Measurements from ENCODE around the gene NUDT5.

Gene NUDT5

DNA sequence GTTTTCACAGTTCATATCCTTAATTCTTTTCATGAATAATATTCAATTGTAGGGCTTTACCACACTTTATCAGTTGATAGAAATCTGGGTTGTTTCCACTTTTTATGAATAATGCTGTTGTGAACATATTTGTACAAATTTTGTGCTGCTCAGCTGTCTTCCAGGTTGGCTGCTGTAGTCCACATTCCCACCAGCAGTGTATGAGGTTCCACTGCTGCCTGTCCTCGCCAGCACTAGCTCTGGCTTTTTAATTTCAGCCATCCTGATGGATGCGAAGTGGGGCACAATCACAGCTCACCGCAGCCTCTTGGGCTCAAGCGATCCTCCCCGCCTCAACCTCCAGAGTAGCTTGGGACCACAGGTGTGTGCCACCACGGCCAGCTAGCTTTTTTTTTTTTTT lies 32.8 kb downstream of the NUDT5 start:
- no peak for DNase-seq

DNA sequence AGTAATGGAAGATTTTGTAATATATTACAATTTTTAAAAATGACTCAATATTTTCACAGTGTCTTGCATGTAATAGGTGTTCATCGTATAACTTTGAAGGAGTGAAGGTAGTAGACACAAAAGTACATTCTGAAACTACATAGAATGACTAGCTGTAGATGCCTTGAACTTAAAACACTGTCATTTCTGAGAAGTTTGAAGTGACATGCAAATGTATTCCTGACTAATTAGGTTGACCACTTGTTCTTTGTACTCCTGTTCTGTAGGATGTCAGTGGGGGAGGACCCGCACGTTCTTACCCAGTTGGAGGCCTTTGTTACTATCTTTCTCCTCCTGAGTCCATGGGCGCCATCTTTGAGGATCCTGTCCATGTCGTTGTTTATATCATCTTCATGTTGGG lies 35.0 kb downstream of the NUDT5 start:
- no peak for DNase-seq

DNA sequence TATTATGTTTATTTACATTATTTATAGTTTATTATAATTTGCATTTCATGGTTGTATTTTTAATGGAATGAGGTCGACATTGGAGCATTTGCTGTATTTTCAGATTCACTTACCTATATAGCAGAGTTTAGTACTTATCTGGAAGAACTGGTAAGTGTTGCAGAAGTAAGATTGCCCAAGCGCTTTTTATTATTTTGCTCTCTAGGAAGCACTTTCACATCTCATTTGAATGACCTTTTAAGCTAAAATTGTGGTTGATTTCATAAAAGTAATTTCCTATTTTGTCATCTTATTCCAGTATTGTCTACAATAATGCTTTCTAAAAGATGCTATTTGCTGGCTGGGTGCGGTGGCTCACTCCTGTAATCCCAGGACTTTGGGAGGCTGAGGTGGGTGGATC lies 37.6 kb downstream of the NUDT5 start:
- no peak for DNase-seq

DNA sequence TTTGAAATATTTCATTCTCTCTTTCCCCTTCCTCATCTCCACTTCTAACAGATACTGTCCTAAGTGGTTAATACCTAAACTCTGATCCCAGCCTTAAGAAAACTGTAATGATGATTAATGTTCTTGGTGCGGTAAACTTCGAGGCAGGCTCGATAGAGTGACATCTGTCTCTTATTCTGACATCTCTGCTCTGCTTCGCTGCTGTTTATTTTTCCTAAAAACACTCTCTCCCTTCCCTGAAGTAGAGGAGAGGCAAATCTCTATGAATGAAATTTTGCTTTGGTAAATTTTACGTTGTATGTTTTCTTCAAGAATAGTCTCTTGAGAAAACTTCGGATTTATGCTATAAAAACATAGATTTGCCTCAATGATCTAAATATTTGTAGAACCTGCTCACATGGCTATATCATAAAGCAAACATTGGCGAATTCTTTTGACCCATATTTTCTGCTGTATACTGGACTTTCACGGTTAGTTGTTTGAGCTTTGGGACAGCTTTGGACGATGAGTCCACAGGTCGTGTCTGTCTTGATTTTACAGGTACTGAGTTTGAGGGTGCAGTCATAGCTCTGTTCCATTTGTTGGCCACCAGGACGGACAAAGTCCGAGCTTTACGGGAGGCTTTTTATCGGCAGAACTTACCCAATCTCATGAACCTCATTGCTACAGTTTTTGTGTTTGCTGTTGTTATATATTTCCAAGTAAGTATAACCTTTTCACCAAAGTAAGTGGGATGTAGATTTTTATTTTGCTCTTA lies 39.1 kb downstream of the NUDT5 start:
- no peak for DNase-seq

DNA sequence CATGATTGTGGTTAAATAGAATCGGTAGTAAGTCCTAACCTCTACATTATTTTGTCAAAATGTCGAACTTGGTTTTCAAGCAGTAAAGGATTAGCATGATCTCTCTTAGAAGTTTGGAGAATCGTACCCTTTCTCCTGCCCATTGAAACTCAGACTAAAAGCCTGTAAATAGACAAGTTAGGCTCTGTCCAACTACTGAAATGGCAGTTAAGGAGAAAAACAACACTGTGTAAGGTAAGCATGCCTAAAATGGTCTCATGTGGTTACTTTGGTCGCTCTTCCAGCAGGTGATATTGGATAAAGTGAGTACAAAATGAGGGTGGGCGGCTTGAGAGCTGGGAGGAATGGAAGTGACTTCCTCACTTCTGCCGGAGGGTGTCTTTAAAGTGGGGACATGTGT lies 41.2 kb downstream of the NUDT5 start:
- no peak for DNase-seq

DNA sequence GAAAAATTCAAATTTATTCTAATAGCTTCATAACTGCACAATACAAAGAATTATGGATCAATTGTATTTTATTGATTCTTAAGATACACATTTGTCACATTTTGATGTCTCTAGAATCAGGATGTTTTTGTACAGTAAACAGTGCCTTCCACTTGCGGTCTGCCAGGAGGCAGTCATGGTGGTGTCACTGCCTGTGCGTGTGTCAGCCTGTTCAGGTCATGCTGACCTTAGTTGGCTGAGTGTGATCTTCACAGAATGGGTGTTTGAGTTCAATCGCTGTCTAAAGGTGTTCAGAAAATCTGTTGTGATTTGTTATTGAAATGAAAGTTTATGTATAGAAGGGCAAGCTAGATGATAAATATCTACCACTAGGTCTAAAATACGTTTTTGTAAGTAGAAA lies 45.5 kb downstream of the NUDT5 start:
- DNase-seq = no peak

DNA sequence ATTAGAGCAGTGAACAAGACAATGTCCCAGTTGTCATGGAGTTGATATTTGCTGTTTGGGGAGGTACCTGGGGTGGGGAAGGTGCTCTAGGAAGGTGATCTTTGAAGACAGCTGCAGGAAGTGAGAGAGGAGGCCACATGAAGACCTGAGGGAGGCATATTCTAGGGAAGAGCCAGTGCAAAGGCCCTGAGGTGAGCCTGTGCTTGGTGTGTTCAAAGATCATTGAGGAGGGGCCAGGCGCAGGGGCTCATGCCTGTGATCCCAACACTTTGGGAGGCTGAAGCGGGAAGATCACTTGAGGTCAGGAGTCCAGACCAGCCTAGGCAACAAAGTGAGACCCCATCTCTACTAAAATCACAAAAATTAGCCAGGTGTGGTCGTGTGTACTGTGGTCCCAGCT lies 51.2 kb downstream of the NUDT5 start:
- DNase-seq = no peak

DNA sequence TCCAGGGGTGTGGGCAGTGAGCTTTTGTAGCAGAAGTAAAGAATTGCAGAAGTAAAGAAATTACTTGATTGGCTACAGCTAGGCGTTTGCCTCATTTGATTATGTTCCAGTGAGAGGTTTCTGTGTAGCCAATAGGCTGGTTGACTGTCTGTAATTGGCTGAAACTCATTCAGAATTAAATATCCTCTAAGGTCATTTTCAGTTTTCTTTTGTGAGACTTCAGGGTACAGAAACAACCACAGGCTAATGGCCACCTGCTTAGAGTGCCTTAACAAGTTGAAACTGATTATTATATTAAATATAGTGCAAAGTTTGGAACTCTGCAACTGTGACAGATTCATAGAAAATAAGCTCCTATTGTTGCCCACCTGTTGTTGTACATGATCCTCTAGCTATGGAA lies 55.7 kb downstream of the NUDT5 start:
- no peak for DNase-seq

DNA sequence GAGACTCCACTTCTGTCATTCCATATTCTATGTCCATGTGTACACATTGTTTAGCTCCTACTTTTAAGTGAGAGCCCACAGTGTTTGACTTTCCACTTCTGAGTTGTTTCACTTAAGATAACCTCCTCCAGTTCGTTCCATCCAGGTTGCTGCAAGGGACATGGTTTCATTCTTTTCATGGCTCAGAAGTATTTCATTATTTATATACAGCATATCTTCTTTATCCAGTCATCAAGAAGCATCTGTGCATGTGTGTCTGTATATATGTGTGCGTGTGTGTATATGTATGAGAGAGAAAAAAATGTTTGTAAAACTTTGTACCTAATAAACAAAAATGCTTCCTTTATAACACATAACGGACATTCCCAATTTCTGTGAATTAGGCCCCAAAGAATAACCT lies 60.1 kb downstream of the NUDT5 start:
- DNase-seq = no peak

DNA sequence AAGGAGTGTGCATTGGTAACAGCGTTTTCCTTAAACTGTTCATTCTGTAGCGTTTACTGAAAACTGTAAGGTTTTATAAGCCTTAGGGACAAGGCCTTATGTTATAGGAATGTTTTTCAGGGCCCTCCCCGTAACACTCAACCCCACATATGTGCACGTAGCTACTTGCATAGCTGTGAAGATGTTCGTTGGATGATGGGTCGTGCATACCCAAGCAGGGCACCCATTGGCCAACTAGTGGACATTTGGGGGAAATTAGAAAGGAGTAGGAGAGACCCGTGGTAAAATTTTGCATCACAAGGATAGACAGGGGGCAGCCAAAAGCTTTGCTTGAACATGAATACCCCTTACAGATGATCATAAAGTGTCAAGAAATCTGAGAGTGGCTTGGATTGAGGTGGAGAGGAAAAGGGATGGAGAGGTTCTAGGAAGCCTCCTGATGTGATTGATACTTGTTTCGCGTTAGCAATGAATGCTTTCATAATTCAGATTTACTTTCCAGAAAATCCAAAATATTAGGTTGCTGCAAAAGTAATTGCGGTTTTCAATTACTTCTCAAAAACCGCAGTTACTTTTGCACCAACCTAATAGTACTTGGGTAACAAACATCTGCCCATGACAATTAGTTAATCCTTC lies 65.3 kb downstream of the NUDT5 start:
- peak; percentile 41 for DNase-seq

DNA sequence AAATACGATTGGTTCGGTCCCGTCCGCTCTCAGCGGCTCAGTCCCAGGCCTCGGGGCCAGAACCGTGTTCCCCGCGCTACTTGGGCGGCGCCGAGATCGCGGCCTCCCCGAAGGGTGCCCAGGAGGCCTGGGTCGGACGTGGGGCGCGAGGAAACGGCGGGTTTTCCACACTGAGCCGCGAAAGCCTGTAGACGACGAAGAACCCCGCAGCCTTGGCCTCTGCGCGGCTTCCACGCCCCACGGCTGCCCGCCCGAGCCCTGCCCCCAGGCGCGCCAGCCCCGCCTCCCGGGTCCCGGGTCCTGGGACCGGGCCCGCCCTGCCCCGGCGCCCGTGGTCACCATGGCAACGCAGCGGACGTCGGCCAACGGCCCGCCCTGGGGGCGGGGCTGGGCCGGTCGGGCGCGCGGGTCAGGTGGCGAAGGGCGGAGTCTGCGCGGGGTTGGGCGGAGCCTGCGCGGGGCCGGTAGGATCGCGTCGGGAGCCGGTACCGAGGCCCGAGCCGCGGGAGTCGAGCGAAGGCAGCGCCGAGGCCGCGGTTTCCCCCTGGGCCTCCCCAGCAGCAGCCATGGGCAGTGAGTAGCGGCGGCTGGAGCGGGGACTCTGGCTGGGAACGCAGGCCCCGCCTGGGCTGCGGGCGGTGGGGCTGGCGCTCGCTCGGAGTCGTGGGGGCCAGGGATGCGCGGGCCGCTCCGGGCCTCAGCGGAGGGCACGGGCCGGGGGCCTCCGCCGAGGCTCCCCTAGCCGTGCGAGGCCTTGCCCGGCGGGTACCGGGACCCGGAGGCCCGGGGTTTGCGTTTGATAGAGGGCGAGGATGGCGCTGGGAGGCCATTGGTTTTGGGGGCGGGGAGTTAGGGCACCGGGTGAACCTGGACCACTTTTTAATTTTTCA lies 66.2 kb downstream of the NUDT5 start, which contains the start of gene SEC61A2:
Gene SEC61A2, plus strand, starts transcription at position 456 of the 890 bp plus-strand sequence. Its CDS starts 111 bp downstream, at position 567.
- DNase-seq = peak; percentile 99

DNA sequence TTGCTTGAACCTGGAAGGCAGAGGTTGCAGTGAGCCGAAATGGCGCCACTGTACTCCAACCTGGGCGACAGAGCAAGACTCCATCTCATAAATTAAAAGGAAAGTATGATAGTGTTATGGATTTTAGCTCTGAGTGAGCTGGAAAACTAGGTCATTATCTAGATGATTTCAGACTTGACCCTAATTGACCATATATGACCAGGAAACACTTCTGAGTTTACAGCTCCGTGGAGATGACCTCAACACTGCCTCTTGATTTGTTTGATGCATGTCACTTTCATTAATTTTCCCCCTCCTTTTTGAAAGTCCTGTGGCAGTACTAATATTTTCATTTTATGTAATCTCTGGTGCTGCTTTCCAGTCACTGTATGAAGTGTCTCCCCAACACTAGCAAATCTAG lies 74.0 kb downstream of the NUDT5 start:
- DNase-seq = no peak
